ENCODE measurements around the gene TEX19. TPM values are rescaled to one million over a fixed set of nuclear protein-coding genes. Genes with fewer than 3 reads are reported as not detected.

Gene TEX19
- total RNA-seq, 1 experiment from 2014 or later = 0.21 TPM

DNA sequence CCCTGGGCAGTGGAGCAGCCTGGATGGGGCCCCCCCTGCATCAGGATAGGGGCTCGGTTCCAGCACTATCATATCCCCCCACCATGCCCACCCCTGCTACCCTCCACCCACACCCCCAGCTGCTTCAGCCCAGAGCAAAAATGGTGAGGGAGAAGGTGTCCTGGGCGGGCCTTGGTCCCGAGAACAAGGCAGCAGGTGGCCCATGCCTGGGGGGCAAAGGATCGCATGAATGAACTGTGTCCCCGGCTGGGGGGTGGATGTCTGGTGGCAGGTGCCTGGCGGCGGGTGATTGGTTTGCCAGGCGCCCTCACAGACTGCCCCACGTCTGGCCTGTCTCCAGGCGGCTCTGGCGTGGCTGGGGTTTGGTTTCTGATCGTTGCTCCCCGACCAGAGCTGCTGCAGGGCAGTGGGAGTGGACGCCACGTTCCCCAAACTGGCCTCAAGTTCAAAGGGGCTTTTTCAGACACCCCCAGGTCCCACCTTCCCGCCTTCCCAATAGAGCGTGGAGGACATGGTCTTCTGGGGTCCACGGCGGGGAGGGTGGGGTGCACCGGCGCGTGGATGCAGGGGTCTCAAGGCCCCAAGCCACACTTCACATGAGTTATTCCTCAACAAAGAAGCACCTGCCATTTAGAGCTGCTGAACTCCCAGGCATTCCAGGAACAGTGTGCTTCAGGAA lies 25.1 kb downstream of the TEX19 start:
- CTCF ChIA-PET = no interaction called here
- TF ChIP-seq TCF7L2 (IDR thresholded peaks at IDR 0.05; ENCODE audit: low read depth, low read length) (no peak), POLR2AphosphoS5 (IDR thresholded peaks at IDR 0.05; ENCODE audit: low read depth, low read length) (no peak), SIN3A (IDR thresholded peaks at IDR 0.05; ENCODE audit: borderline replicate concordance, insufficient read depth, low read depth, low read length) (no peak)
- TF ChIP-seq, protein P1, sequence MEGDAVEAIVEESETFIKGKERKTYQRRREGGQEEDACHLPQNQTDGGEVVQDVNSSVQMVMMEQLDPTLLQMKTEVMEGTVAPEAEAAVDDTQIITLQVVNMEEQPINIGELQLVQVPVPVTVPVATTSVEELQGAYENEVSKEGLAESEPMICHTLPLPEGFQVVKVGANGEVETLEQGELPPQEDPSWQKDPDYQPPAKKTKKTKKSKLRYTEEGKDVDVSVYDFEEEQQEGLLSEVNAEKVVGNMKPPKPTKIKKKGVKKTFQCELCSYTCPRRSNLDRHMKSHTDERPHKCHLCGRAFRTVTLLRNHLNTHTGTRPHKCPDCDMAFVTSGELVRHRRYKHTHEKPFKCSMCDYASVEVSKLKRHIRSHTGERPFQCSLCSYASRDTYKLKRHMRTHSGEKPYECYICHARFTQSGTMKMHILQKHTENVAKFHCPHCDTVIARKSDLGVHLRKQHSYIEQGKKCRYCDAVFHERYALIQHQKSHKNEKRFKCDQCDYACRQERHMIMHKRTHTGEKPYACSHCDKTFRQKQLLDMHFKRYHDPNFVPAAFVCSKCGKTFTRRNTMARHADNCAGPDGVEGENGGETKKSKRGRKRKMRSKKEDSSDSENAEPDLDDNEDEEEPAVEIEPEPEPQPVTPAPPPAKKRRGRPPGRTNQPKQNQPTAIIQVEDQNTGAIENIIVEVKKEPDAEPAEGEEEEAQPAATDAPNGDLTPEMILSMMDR (IDR thresholded peaks at IDR 0.05) = no peak
- TF ChIP-seq, protein P2, sequence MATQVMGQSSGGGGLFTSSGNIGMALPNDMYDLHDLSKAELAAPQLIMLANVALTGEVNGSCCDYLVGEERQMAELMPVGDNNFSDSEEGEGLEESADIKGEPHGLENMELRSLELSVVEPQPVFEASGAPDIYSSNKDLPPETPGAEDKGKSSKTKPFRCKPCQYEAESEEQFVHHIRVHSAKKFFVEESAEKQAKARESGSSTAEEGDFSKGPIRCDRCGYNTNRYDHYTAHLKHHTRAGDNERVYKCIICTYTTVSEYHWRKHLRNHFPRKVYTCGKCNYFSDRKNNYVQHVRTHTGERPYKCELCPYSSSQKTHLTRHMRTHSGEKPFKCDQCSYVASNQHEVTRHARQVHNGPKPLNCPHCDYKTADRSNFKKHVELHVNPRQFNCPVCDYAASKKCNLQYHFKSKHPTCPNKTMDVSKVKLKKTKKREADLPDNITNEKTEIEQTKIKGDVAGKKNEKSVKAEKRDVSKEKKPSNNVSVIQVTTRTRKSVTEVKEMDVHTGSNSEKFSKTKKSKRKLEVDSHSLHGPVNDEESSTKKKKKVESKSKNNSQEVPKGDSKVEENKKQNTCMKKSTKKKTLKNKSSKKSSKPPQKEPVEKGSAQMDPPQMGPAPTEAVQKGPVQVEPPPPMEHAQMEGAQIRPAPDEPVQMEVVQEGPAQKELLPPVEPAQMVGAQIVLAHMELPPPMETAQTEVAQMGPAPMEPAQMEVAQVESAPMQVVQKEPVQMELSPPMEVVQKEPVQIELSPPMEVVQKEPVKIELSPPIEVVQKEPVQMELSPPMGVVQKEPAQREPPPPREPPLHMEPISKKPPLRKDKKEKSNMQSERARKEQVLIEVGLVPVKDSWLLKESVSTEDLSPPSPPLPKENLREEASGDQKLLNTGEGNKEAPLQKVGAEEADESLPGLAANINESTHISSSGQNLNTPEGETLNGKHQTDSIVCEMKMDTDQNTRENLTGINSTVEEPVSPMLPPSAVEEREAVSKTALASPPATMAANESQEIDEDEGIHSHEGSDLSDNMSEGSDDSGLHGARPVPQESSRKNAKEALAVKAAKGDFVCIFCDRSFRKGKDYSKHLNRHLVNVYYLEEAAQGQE (IDR thresholded peaks at IDR 0.05; ENCODE audit: insufficient read depth in 1 of 2, low read depth in 2 of 2, low read length in 1 of 2) = no peak
- peak overlapping the region in 1 of 2 experiments; percentile 2; a peak in 1 of 4 replicates for H3K4me3 ChIP-seq (ENCODE audit: low read depth in 2 of 2, low read length in 2 of 2)
- POLR2A ChIA-PET = no interaction called here
- ATAC-seq (no peak), DNase-seq (ENCODE audit: low read depth, low spot score) (no peak)
- no peaks in the 10 kb centered on the region for H3K36me3 ChIP-seq (ENCODE audit: control insufficient read depth, insufficient read depth, low read length)
- no peaks in the 10 kb centered on the region for H3K27me3 ChIP-seq (ENCODE audit: control insufficient read depth, insufficient read depth, low read length)
- peaks cover 52% of the 10 kb centered on the region for H3K4me1 ChIP-seq (ENCODE audit: control insufficient read depth, insufficient read depth, low read length)
- intact Hi-C loops (cut with micrococcal nuclease; ENCODE audit: unreplicated experiment) = no loop called here
- in situ Hi-C loops (cut with HindIII; ENCODE audit: low pct_unique_long_range_greater_than_20kb, low sequenced_read_pairs) = no loop called here
- H3K27ac ChIP-seq (ENCODE audit: low read length) = peak overlapping the region; percentile 84
- H3K9me3 ChIP-seq (ENCODE audit: control insufficient read depth, insufficient read depth, low read depth, low read length) = no peaks in the 10 kb centered on the region
- no TSS peak for BruUV-seq (replicated peaks)

DNA sequence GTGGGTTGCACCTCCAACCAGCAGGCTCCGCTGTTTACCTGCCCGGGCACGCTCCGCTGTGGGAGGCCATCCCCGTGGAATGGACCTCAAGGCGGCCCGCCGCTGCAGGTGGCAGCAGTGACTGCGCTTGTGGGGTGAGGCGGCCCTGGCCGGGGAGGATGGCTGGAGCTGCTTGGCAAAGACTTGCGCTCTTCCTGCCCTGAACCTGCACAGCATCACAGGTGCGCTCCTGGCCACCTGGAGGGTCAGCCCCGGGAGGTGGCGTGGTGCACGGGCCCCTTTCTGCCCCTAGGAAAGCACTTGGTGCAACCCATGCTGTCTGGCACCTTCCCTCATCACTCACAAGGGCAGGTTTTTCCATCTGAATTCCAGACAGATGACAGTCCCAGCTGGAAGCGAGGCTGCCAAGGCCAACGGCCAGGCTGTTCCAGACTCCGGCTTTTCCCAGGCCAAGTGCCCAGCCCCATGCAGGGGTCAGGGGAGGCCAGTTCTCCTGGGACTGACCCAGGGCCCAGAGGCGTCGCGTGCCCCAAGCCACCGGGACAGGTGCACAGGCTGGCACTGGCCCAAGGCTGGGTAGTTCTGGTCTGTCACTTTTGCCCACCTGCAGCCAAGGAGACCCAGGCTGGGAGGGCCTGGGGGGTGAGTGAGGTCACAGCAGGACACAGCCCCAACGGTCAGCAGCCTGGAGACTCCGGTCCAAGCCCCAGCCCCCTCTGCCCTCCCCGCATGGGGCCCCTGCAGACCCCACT lies 25.9 kb downstream of the TEX19 start:
- DNase-seq (ENCODE audit: low read depth, low spot score) = no peak
- Histone ChIP-seq H3K9me3 (ENCODE audit: control insufficient read depth, insufficient read depth, low read depth, low read length) (no peaks in the 10 kb centered on the region), H3K4me3 (ENCODE audit: low read depth in 2 of 2, low read length in 2 of 2) (peak overlapping the region in 1 of 2 experiments; percentile 2; a peak in 1 of 4 replicates), H3K27me3 (ENCODE audit: control insufficient read depth, insufficient read depth, low read length) (no peaks in the 10 kb centered on the region), H3K4me1 (ENCODE audit: control insufficient read depth, insufficient read depth, low read length) (peaks cover 52% of the 10 kb centered on the region), H3K36me3 (ENCODE audit: control insufficient read depth, insufficient read depth, low read length) (no peaks in the 10 kb centered on the region), H3K27ac (ENCODE audit: low read length) (peak overlapping the region; percentile 84)
- in situ Hi-C loops (cut with HindIII; ENCODE audit: low pct_unique_long_range_greater_than_20kb, low sequenced_read_pairs) = no loop called here
- BruUV-seq (replicated peaks) = no TSS peak
- ChIA-PET CTCF (no interaction called here), POLR2A (interaction anchor here (0.7 kb wide), 1 partner anchor 130 kb away, joined by 6 read pairs; no protein-coding TSS in a partner anchor)
- peak; percentile 82 for ATAC-seq
- TF ChIP-seq TCF7L2 (IDR thresholded peaks at IDR 0.05; ENCODE audit: low read depth, low read length) = peak; percentile 82
- TF ChIP-seq, protein P2 (IDR thresholded peaks at IDR 0.05; ENCODE audit: insufficient read depth in 1 of 2, low read depth in 2 of 2, low read length in 1 of 2) = peak in 1 of 2 experiments; percentile 66; a peak in 1 of 4 replicates
- TF ChIP-seq, protein P1 (IDR thresholded peaks at IDR 0.05) = no peak; the same call in 1 of the 2 replicates
- TF ChIP-seq POLR2AphosphoS5 (IDR thresholded peaks at IDR 0.05; ENCODE audit: low read depth, low read length) = peak; percentile 54; the same call in 1 of the 2 replicates
- no peak for TF ChIP-seq SIN3A (IDR thresholded peaks at IDR 0.05; ENCODE audit: borderline replicate concordance, insufficient read depth, low read depth, low read length)
- intact Hi-C loops (cut with micrococcal nuclease; ENCODE audit: unreplicated experiment) = no loop called here
